GM20431 (cell line): ENCODE measurements around the gene HOXB8.

Experiments used
- in situ Hi-C: fragments of 300-500 bp; cut with MseI, MboI; formaldehyde crosslinking; loops from one replicate; pipeline ENCODE4 v1.15.0; 2020; ENCODE audit warnings: low sequenced_read_pairs; ENCODE audit not compliant: unreplicated experiment

The HOXB8 gene

DNA sequence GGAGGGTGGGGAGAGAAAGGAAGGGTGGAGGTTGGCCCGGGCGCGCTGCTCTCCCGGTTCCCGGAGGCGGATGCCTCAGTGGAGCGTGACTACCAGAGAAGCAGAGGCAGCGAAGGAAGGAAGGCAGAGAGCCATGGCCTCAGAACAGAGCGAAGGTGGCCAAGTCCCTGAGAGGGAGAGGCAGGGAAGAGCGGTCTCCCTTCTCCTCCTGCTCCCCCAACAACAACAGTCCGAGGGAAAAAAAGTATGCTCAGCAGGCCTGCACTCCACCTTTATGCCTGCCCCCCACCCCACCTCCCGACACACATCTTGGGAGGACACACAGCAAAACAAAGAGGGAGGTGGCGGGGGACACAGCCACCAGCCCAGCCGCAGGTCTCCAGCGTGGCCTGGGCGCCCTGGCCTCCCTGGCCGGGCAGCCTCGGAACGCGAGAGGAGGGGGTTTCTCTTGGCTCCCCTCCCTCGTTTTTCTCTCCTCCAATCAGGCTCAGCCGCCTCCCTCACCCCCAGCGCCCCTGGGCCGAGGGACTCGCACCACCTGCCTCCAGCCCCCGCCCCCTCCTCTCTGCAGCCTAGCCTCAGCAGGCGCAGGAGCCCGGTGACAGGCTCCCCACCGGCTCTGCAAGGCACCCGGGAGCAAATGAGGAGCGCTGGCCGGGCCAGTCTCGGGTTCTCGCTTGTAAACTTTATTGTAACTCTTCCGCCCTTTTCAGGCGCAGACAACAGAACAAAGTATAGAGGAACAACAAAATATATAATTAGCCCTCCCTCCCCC, 3.2 kb downstream of the HOXB8 start:
- in situ Hi-C loops, result no loop called here

DNA sequence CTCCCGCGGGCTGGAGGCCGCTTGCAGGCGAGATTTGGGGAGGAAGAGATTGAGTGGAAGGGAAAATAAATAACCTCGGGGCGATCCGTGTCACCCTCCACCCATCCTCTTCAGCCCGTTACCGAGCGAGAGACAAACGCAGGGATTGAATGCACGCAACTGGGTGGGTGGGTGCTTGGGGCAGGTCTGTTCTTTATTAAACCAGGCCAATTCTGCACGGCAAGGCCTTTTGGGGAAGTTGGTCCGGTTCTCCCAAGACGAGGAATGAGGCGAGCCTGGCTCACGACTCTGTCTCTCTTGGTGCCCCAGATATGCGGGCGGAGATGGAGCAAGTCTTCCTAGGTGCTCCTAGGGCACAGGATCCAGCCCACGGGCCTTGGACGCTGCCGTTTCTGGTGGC, 3.9 kb downstream of the HOXB8 start:
- in situ Hi-C loops, result no loop called here

DNA sequence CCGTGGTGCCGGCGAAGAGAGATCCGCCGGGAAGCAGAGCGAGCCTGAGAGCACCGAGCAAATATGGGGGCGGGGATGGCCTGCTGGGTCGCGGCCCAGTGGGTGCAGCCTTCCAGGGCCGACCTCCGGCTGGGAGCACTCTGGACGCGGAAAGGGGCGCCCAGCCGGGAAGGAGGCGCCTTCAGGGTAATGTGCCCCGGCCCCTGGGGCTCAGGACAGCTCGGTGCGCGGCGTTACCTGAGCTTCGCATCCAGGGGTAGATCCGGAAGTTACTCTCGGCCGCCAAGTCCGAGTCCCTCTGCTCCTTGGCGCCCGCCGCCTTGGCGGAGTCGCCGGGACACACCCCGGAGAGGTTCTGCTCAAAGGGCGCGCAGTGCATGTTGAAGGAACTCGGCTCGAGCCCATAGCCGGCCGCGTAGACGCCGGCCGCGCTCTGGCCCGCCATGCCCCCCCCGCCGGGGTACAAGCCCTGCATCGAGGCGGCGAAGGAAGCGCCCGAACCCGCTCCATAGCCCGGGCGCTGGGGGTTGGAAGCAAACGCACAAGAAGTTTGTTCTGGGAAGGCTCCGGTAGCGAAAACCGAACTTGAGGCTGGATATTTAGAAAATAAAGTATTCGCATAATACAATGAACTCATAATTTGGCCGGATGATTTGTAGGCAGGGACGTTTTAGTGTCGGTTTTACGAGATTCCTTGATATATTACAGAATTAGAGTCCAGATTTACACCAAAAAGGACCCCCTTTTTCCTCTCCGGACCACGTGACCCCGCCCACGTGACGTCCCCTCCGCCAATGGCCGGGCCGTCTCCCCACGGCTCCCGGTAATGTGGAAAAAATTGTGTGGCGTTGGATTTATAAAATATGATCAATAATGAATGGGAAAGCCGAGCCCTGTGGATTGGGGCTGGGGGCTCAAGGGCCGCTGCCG, 4.5 kb downstream of the HOXB8 start, which contains the start of gene HOXB7:
Gene HOXB7 (minus strand): TSS at position 736 of the 930 bp plus-strand sequence. CDS start 99 bp downstream, at position 637.
- in situ Hi-C loops, result no loop called here

DNA sequence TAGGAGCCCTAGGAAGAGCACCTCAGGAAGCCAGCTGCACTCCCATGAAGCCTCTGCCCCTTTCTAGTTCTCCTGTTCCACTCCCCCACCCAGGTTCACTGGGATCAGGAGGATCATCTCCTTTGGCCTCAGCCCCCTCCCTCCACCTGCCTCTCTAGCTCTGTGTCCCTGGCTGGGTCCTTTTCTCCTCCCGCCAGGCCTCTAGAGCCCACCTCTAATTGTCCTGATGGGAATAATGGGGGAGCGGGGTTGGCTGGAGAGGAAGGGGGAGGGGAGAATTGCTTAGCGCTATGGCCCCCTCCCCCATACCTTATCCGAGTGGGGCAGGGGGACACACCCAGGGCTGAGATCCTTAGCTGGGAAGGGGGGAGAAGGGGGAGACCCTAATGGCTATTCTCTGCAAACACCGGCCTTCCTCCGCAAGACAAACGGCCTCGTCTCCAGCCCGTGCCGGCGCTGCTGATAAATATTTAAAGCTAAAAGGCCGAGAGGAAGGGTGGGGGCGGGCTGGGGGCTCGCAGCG, 5.3 kb downstream of the HOXB8 start:
- in situ Hi-C loops, result no loop called here

DNA sequence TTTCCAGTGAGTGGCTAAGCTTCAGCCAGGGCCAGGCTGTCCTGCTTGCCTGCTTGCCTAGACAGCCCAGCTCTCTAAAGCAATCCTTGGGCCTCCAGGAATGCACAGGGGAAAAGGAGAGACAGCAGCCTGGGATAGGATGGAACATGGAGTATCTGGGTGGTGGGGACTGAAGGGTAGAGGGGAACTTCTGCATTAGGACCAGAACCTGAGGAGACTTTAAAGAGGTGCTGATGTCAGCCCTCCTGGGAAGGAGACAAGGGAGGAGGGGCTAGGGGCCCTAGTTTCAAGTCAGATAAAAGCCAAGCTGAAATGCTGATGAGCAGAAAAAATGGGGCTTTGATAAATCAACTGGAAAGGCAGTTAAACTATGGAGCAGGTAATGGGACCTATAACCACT, 6.1 kb downstream of the HOXB8 start:
- in situ Hi-C loops, result no loop called here

DNA sequence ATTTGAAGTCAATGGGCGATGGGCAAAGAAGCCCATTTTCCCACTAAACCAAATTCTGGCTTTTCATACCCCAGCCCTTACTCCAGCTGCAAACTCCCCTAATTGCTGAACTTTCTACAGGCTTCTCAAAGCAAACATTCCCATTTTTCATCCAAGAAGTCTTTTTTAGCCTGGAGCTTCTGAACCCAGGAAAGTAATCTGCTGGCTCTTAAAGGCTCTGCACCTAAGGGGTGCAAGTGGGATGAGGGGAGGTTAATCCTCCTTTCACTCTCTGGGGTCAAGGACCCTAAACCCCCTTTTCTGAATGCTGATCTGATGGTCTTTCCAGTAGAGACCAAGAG, 6.6 kb downstream of the HOXB8 start:
- in situ Hi-C loops, result no loop called here

DNA sequence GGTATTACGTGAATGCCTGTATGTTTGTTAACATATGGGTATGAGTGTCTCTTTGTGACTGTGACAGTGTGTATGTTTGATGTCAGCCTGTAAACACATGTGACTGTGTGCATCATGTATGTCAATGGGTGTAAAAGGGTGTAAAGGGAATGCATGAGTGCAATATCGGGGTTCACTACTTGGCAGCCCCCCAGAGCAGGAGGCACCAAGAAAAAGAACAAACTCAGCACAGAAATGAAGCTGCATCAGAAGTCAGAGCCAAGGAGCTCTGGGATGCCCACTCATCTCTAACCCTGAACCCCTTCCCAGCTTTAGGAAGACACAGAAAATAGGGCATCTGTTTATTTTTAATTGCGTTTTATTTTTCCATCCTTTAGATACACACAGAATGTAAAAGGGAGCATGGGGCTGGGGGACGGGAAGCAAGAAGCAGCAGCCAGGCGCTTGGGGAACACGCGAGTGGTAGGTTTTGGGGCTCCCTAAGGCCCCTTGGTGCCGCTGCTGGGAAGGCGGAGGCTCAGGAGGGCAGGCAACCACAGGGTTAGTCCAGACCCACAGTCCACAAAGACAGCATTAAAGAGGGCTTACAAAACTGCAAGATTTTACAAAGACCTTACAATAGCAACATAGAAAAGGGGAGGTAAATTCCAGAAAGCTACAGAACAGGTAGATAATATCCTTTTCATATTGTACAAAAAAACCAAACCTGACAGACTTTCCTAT, 8.0 kb downstream of the HOXB8 start:
- in situ Hi-C loops, result no loop called here

DNA sequence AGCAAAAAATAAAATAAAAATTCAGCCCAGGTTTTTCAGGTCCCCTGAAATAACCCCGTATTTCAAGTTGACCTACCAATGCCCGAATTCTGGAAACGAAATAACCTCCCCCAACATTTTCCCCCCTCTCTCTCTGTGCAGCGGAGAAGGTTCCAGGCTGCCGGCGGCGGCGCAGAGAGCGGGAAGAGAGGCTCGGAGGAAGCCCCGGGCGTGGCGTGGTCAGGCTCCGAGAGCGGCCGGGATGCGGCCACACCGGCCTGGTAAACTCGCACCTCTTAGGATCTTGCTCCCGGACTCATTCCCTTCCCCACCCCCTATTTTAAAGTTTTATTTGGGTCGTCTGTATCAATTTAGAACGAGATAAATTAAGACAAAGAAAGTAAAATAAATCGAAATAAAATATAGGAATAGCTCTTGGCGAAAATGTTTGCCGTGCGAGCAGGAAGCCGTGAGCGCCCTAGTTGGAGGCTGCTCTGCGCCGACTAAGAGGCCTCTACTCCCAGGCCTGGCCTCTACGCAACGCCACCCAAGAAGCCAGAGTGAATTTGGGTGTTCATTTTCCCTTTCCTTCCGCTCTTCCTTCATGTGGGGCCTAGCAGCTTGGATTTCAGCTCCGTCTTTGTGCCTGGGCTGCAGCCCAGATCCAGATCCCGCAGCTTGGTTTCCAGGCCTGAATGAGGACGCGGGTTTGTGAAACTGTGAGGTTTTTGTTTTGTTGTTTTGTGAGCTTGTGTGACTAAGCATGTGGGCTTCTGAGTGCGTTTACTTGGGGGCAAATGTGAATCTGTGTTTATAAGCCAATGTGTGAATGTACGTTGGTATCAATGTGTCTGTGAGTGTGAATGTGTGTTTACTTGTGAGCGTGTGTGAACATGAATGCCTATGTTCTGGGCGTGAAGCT, 8.9 kb downstream of the HOXB8 start:
- in situ Hi-C loops, result no loop called here

DNA sequence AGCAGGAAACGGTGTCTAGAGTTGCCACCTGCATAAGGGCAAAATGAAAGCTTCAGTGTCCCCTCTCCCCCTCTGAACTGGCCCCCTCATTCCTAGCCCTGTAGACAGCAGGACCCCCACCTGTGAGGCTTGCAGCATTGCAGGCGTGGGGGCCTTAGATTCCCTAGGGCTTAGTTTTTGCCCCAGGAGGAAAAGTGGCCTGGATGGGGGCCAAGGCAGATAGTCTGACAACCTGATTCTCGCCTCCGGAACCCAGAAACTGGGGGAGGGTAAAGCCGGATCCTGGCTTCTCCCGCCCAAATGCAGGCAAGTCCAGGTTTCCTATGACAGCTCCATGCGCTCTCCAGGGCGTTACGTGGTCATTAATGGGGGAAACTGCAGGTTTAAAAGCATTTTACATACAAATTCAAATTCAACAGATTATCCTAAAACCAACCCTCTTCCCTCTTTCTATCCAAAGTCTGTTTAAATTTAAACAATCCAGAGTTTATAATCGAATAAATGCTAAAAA, 9.6 kb downstream of the HOXB8 start:
- in situ Hi-C loops, result no loop called here

DNA sequence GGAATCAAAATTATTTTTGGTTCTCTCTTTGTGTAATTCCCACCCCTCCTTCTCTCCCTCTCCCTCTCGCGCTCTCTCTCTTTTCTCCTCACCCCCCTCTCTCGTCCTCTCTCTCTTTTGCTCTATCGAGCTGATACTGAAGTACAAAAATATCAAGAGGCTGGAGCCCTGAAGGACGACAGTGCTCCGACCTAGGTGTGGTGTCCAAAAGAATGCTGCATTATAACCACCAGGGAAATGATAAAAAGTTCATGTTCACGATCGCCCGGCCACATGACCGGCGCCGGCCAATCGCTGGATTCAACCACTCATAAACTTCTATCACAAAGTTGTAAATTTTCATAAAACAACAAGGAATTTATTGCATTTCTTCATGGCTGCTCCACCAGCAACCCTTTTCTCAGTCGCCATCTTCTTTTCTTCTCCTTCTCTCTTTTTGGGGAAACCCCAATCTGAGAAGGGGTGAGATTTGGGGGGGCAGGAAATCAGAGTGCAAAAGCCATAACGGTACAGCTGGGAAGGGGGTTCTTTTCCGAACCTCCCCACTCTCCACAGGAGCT, 10.2 kb downstream of the HOXB8 start, which contains the start of gene HOXB6:
Gene HOXB6 (minus strand): TSS at position 217 of the 560 bp plus-strand sequence. CDS start 6,836 bp downstream, outside the sequence.
- in situ Hi-C loops, result no loop called here

DNA sequence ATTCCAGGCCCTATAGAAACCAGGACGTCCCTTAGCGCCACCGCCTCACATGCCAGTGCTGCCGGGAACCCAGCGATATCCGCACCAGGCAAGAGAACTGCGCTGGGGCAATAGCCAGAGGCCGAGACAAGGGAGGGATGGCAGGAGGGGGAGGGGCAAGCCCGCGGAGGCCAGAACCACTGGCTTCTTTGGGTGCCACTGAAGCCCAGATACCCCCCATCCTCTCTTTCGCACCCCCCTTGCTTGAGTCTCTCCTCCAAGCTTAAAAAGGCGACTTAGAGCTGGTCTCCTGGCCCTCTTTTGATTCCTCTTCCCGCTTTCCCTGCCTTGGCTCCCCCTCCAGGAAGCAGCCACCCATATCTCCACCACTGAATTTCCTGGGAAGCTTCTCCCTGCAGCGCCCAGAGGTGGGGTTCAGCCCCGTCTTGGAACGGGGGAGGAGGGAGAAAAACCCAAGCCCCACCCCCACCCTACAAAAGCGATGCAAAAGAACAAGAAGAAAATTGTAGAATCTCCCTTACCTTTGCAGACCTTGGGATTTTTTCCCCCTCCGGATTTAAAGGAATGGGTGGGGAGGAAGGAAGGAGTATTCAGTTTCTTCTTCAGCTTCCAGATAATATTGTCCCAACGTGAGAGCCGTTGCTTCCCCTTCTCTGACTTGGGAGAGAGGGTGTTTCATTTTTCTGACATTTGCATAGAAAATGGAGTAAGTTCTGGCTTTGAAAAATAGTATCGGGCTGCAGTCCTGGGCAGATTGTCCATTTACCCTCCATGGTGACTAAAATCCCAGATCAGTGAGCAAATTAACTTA, 10.9 kb downstream of the HOXB8 start:
- in situ Hi-C loops, result no loop called here

DNA sequence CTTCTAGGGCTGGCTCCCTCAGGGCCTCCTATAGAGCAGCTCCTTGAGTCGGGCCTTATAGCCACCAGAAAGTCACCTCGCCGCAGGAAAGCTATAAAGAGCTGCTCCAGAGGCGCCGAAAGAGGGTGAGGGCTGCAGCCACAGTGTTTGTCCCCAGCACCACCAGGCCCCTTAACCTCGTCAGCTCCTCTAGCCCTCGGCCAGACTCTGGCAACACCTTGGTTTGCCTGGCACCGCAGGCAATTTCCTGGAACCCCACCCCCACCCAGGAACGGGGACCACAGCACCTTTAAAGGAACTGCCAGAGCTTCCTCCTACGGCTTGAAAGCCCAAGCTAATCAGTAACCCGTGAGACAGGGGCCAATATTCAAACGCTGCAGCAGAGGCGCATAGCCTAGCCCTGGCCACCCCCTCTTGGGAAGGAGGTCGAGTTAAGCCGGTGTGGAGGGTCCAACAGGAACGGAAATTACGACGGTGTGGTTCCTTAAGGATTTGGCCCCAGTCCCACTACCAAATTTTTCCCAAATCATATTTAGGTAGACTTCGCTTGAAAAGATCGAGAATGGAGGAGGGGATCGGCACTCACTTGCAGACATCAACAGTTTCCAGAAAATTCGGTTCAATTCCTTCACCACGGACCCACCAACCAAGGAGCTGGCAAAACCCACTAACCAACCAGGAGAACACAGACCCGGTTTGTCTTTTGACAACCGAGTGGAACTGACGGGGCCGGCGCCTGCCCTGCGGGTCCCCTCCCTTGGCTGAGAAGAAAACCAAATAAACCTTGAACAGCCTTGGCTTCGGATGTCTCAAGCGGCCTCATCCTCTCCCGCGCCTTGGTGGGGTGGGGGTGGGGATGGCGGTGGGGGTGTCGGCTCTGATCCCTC, 13.3 kb downstream of the HOXB8 start:
- in situ Hi-C loops, result no loop called here

DNA sequence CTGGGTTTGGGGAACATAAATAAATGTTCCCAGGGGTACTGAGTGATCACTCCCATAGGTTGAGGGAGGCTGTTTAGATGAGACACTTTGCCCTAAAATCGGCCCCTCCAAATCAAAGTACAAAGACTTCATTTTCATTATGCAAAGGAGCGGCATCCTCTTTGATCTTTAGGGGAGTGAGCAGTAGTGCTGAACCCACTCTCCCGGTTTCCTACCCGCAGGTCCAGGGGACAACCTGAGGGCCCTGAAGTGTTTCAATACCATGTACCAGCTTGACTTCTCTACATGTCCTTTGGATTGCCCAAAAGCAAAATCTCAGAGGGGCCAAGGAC, 13.9 kb downstream of the HOXB8 start:
- in situ Hi-C loops, result no loop called here

DNA sequence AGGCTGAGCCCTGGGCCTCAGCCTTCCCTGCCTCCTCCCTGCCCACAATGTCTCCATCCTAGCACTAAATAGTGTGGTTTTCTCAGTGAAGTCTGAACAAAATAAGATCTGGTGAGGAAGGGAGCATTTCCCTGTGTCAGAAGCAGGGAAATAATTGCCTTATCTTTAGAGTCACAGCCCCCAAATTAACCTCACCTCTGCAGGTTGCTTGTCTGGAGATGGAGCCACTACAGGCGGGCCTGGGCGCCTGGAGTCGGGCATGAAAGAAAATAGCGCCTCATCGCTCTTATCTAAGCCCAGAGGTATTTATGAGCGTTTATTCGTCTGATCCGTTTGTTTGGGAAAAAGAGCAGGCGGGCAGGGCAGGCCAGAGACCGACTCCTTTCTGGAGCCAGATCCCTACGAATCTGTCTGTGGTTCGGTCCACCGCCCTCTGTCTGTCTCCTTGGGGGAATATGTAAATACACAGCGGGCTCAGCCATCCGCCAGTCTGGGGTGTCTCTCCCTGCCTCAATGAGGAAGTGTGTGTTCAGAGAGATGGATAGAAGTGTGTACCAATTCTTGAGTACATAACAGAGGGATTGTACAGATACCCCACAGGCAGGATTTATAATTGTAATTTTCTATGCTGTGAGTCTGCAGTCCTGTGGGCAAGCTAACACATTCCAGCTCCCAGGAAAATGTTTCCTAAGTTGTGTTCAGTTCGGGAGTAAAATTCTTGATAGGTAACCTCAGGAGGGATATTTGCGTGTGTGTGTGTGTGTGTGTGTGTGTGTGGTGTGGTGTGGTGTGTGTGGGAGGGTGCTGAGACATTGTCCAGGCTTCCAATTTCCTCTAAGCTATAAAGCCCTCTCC, 14.6 kb downstream of the HOXB8 start:
- in situ Hi-C loops, result no loop called here

DNA sequence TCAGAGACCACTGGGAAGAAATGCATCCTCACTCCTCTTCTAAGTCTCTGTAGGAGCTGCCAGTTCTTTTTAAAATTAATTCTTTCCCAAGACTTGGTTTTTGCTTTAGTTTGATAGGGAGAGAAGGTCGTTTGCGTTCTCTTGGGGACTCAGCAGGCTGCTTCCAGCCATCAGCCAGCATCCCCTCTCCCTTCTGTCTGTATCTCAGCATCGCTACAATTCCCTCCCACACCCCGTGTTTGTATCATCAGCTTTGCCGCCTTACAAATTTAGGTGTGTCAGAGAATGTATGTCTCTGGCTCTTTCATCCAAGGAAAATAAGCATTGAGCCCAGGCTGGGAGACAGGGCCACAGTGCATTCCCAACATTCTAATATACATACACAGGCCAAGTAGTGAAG, 15.7 kb downstream of the HOXB8 start:
- in situ Hi-C loops, result no loop called here

DNA sequence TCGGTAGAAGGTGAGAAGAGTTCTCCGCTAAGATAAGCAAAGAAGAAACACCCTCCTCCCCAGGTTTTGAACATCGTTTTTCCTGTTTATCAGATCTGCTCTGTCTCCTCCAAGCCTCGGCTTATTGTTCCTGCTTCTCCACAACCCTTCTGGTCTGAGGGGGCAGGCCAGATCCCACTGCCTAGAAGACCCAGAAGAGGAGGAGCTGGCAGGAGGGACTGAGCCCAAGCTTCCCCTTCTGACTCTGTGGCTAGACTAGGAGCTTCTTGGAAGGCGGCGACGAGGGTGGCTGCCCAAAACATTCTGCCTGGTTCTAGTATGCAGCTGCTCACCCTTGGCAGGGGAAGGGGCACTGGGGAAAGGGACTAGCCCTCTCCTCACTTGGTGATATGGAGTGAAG, 16.4 kb downstream of the HOXB8 start:
- in situ Hi-C loops, result no loop called here
